Hippocampal formation (tissue), 2 donors: Measurements from ENCODE around the gene KCND2.

Experiments used
- DNase-seq, 2 donors: peaks; one replicate each; lab custom pipeline; 2025; lab: John Stamatoyannopoulos, UW

The KCND2 gene

DNA sequence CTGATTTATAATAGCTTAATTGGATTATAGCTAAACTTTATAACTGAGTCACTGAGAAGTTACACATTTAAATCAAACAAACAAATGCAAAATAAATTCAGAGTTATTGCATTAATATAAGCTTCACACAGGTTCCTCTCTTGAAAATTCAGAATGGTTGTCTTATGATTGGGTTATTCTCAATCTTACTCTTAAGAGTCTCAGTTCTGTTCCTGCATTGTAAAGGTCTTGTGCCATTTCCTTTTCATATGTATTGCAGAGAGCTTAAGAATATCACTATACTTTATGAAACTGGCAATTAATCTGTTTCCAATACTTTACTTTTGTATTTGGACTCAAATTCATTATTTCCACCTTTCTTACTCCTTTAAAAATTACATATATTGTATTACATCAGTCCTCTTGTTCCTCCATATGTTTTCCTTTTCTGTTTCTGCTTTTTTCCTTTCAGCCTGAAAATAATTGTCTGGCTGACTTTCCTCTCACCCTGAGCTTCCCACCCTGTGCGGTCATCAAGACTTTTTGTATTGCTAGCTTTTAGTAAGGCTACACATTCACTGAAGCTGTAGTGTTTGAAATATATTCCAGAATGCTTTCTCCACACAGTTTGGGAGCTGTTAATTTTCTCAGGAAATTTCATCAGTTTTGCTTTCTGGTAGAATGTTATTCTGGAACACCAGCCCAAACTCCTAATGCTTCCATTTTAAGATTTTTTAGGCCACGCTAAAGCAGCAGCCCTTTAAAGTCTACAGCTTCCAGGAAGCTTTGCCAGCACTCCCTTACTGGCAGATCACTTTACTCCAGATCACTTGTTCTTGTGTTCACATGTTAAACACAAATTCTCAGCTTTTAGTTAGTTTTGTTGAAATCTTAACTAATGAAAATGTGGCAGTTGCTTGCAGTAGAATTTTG lies 139.4 kb downstream of the KCND2 start:
- DNase-seq: no peak

DNA sequence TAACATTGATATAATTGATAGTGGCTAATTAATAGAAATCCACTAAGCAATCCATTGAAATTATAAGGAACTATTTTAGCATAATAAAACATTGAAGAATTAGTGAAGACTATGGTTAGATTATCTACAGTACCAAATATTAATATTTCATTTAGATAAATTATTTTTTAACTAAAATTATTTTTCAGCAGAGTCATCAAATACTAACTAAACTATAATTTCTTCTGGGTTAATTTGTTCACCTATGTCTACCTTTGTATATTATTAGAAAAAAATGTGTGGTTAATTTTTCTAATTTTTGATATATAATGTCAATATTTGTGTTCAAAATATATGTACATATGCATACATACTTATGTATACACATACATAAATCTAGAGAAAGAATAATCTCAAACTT lies 140.2 kb downstream of the KCND2 start:
- DNase-seq: no peak

DNA sequence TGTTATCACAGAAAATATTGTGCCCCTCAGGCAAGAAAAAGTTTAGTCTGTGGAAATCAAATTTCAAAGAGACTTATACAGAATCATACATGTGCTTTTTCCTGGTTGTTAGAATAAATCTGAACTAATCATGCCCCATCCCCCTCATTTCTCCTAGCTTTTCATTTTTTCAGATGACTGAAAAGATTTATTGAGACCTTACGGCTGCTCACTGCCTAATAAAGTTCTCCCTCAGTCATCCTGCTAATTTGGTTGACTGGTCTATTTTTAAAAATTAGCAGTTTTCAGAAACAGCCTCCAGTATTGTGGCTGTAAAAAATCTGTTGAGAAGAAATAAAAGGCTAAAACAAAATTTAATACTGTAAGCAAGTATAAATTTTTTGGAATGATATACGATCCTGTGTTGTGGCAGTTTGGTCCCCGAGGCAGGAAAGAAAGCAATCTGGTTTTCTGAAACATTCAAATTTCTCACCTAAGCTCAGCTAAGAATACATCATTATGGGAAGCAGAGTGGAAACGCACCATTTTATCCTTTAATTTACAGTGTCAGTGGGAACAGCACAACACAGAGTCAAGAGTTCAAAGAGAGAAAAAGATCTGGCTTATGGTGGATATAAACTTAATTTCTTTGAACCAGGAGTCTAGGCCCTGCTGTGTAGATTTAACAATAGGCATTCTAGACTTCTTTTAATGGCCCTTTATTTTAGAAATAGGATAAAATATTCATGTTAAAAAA lies 144.4 kb downstream of the KCND2 start:
- DNase-seq: peak in 1 of 2 donors; percentile 13

GRCh38 chr7:120421151-120421651 lies 148.2 kb downstream of the KCND2 start:
- DNase-seq: no peak

DNA sequence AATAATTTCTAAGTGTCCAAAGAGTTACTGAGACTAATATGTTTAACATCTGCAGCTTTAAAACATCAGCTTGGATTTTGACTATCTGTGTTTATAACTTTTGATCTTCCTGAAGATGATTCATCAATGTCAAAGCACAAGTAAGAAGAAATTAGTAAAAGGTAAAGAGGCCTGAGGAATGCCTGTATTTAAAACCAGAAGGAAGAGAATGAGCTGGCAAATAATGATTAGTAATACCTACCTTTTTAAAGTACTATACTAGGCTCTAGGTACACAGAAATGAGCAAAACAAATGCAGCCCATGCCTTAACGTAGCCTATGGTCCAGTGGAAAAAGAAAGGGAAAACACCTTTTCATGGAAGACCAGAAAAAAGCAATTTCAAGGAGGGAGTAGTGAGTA lies 158.0 kb downstream of the KCND2 start:
- no peak for DNase-seq

DNA sequence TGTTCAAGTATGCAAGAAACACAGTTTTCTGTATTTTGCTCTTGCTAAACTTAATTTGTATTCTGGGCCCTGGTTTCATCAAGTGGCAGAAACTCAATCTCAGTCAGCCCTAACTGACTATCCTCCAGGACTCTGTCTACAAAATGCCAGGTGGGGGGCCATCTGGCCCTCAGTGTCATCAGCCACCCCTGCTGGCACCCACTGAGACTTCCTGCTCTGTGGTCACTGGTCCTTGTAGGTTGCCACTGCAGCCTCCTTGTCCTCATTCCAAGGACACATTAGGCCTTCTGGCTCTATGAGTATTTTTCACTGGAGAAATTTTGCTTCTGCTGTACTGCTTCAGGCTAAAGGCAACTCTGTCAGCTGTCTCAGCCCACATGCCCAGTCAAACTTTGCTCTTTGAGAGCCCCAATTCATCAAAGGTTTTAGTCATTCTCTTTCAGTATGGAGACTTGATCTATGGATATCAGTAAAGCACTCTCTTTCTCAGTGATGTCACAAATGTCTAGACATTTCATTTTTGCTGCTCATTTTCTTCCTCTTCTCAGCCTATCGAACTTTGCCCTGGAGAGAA lies 163.6 kb downstream of the KCND2 start:
- no peak for DNase-seq

- no peak for DNase-seq
These were observed 168.9 kb downstream of the KCND2 start for GRCh38 chr7:120441850-120442249.

DNA sequence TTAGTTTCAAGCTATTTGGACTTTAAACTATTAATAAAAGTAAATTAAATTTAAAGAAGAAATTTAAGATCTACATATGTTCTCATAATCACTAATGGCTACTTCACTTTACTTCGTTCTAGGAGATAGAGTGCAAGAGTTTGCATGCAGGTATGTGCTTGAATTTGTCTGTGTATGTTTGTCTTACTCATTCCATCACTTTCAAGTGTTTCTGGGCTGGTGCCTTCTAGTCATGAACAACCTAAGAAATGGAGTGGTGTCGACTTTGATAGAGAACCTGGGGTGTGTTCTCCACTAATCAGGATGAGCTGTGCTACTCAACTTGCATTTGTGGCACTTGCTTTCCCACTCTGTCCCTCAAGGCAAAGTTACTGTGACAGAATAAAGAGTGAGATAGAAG lies 169.9 kb downstream of the KCND2 start:
- no peak for DNase-seq

DNA sequence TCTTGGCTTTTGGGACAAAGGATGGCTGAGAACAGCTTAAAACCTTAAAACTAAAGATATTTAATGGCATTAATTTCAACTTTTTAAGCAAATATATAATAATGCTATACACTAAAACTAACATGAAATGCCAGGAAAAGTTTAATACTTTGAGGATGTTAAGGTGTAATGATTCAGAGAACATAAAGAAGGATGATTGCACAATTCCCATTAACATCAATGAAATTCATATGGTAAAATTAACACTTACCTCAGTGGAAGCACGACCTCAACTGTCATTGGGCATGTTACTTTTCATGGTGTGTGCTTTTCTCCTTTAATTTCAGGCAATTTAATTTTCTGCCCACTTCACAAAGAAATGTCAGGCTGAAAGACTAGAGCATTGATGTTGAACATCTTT lies 171.7 kb downstream of the KCND2 start:
- DNase-seq: no peak

GRCh38 chr7:120445276-120445675 lies 172.3 kb downstream of the KCND2 start:
- DNase-seq: no peak

DNA sequence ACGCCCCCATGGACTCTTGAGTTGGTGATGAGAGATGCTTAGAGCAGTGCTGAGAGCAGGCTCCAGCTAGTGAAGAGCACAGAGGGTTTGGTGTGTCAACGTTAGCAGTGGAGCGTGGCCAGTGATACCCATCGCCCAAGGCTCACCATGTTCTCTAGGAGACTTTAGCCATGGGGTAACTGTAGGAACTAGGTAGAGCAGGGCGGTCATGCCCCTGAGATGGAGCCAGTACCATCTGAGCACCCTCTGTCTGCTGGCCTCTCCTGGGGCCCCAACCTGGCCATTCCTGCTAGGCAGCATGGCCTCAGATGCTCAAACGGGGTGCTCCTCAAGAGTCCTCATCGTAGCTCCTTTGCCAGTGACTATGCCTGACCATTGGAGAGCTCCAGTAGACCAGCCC lies 179.7 kb downstream of the KCND2 start:
- no peak for DNase-seq

- no peak for DNase-seq
These were observed 183.7 kb downstream of the KCND2 start for GRCh38 chr7:120456699-120457098.

DNA sequence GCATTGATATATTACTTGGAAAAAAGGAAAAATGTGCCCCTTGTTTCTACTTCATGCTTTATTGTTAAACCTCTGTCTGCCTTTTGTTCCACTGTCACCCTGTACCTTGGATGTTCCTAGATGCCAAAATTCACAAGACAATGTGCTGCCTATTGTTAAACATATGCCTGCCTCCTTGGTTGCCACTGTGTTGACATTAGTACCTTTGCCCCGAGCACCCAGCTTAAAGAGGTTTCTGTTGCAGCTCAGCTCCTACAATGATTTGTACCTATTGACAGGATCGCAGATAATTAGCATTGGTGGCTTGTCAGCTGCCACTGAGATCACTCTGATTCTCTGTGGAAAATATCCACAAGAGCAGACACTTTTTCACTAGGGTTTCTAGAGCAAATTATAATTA lies 188.0 kb downstream of the KCND2 start:
- DNase-seq: no peak

DNA sequence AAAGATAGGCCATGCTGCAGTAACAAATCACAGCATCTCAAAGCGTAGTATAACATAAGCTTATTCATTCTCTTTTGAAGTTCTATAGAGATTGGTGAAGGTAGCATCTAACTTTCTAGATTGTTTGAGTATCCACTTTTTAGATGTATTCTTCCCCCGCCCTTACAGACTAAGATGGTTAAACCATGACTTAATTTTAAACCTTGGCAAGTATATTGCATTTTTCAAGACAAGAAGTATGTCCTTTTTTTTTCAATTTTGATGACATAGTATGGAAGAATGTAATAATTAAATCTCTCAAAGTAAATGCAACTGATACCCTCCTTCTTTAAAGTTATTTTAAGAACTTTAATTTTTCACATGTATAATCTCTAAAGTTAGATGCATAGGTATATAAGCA lies 190.0 kb downstream of the KCND2 start:
- no peak for DNase-seq

GRCh38 chr7:120464104-120464503 lies 191.1 kb downstream of the KCND2 start:
- no peak for DNase-seq

- no peak for DNase-seq
These were observed 194.7 kb downstream of the KCND2 start for GRCh38 chr7:120467676-120468075.

GRCh38 chr7:120468611-120469010 lies 195.6 kb downstream of the KCND2 start:
- DNase-seq: no peak

- no peak for DNase-seq
These were observed 199.9 kb downstream of the KCND2 start for GRCh38 chr7:120472892-120473291.

- DNase-seq: no peak
These were observed 200.4 kb downstream of the KCND2 start for GRCh38 chr7:120473352-120473751.

DNA sequence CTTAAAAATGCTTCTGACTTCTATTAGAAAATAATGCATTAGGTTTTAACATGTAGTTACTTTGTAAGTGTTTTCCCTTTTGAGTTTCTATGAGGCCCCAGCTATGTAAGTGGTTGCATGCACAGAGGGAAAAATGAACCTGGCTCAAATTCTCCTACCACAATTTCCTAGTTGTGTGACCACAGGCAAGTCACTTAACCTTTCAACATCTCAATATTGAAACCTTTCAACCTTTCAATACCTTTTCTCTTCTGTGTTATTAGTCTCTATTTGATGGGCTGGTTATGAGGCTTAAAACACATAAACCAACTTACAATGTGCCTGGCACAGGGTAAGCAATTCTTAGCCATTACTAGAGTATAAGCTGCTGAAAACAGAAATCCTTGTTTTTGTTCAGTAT lies 203.0 kb downstream of the KCND2 start:
- no peak for DNase-seq

- DNase-seq: no peak
These were observed 207.5 kb downstream of the KCND2 start for GRCh38 chr7:120480472-120480871.

GRCh38 chr7:120480930-120481329 lies 208.0 kb downstream of the KCND2 start:
- DNase-seq: no peak

DNA sequence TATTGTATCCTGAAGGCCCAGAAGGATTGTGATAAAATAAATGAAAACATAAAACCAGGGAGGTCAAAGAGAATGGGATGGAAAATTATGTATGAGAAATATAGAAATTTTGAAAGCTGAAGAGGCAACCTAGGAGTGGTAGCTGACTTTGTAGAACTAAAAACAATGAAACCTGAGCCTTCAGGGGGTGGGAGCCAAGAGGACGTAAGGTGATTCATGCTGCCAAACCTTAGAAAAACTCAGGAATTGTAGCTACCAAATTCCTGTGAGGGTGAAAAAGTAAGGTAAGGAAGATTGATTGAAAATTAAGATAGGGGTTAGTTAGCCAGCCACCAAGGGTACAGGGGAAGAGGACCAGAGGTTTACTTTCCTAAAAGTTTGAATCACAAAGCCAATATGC lies 213.2 kb downstream of the KCND2 start:
- no peak for DNase-seq
